ENCODE results near the gene C2orf49.

The C2orf49 gene

DNA sequence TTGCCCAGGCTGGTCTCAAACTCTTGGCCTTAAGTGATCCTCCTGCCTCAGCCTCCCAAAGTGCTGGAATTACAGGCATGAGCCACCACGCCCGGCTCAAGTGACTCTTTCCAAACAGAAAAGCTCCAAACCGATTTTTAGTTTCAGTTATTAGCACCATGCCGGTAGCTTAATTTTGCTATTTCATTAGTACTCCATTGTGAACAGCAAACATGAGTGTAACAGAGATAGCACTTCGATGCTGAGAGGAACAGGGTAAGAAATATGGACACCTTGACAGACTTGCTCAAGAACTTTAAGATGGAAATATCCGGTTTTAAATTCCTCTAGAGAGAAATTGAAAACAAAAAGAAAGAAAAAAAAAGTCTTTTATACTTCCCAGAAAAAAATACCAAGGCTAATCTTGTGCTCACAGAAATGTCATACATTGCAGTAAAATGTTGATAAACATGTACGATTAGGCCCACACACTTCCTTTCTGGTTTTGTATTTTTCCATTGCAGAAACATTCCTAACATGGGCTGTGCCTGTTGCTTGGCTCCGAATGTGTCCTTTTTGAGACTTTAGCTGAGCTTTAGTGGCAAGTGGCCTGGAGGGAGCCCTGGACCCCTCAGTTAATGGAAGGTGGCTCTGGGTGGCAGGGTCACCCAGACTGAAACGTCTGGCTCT lies 43.2 kb downstream of the C2orf49 start:
- H3K9ac ChIP-seq (ENCODE audit: low read length): no peak overlapping the region
- no peak overlapping the region for H2AFZ ChIP-seq (ENCODE audit: low read depth, low read length)
- H4K20me1 ChIP-seq (ENCODE audit: insufficient read depth, low read length): no peaks in the 10 kb centered on the region
- no peak for TF ChIP-seq EZH2phosphoT487 (IDR thresholded peaks at IDR 0.05; ENCODE audit: low read depth)
- TF ChIP-seq, protein P1, sequence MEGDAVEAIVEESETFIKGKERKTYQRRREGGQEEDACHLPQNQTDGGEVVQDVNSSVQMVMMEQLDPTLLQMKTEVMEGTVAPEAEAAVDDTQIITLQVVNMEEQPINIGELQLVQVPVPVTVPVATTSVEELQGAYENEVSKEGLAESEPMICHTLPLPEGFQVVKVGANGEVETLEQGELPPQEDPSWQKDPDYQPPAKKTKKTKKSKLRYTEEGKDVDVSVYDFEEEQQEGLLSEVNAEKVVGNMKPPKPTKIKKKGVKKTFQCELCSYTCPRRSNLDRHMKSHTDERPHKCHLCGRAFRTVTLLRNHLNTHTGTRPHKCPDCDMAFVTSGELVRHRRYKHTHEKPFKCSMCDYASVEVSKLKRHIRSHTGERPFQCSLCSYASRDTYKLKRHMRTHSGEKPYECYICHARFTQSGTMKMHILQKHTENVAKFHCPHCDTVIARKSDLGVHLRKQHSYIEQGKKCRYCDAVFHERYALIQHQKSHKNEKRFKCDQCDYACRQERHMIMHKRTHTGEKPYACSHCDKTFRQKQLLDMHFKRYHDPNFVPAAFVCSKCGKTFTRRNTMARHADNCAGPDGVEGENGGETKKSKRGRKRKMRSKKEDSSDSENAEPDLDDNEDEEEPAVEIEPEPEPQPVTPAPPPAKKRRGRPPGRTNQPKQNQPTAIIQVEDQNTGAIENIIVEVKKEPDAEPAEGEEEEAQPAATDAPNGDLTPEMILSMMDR (IDR thresholded peaks at IDR 0.05; ENCODE audit: low read depth, low read length): no peak
- peaks cover 8% of the 10 kb centered on the region for H3K4me1 ChIP-seq (ENCODE audit: low read length)
- H3K4me3 ChIP-seq (ENCODE audit: low read length): no peak overlapping the region
- H3K79me2 ChIP-seq (ENCODE audit: low read length): no peaks in the 10 kb centered on the region
- H3K9me3 ChIP-seq (ENCODE audit: insufficient read depth, low read length): no peaks in the 10 kb centered on the region
- H3K27ac ChIP-seq (ENCODE audit: low read length): no peak overlapping the region
- peaks cover 5% of the 10 kb centered on the region; the same call in 1 of the 2 replicates for H3K27me3 ChIP-seq (ENCODE audit: low read depth, low read length)
- no peak overlapping the region for H3K4me2 ChIP-seq (ENCODE audit: low read length)
- H3K36me3 ChIP-seq (replicated peaks; ENCODE audit: low read depth, low read length): no peaks in the 10 kb centered on the region

DNA sequence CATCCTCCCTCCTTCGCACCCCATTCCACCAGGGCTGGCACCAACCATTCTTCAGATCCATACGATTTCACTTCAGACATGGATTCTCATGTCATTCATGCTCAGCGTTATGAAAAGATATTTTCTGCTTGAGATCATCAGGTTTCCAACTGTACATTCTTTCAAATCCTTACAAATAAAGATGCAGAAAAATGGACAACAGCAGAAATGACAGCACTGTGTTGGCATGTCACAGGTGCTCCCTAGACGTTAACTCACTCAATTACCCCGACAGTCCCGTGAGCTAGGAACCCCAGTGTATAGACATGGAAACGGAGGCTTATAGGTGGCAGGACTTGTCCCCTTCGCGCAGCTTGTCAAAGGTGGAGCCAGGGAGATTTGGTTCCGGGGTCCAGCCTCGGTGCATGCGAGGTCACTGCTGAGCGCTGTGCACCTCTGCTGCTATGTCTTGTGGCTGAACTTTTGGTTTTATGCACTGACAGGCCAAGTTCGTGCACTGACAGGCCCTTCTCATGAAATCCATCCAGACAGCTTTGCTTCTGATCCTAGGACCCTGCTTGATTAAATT lies 43.8 kb downstream of the C2orf49 start:
- no peaks in the 10 kb centered on the region for H3K9me3 ChIP-seq (ENCODE audit: insufficient read depth, low read length)
- H3K4me2 ChIP-seq (ENCODE audit: low read length): no peak overlapping the region
- H2AFZ ChIP-seq (ENCODE audit: low read depth, low read length): no peak overlapping the region
- TF ChIP-seq, protein P1 (IDR thresholded peaks at IDR 0.05; ENCODE audit: low read depth, low read length): no peak
- no peak for TF ChIP-seq EZH2phosphoT487 (IDR thresholded peaks at IDR 0.05; ENCODE audit: low read depth)
- no peak overlapping the region for H3K4me3 ChIP-seq (ENCODE audit: low read length)
- H3K4me1 ChIP-seq (ENCODE audit: low read length): peaks cover 8% of the 10 kb centered on the region
- no peaks in the 10 kb centered on the region for H4K20me1 ChIP-seq (ENCODE audit: insufficient read depth, low read length)
- no peak overlapping the region for H3K27ac ChIP-seq (ENCODE audit: low read length)
- no peak overlapping the region for H3K9ac ChIP-seq (ENCODE audit: low read length)
- H3K36me3 ChIP-seq (replicated peaks; ENCODE audit: low read depth, low read length): no peaks in the 10 kb centered on the region
- H3K27me3 ChIP-seq (ENCODE audit: low read depth, low read length): peaks cover 5% of the 10 kb centered on the region; the same call in 1 of the 2 replicates
- no peaks in the 10 kb centered on the region for H3K79me2 ChIP-seq (ENCODE audit: low read length)

DNA sequence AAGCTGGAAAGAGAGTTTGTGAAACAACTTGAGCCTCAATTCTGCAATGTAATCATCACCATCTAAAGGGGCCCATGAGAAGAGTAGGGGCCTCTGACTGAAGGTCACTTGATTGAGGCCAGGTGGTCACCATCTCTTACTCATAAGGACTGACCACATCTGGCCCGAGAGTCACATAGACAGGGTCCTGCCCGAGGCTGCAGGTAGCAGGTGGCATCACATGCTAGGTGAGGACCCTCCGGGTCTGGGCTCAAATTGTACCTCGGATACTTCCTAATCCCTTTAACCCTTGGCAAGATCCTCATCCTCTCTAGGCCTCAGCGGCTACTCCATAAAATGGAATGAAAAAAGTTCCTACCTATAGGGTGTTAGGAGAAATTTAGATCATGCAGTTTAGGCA lies 44.8 kb downstream of the C2orf49 start:
- no peak overlapping the region for H3K27ac ChIP-seq (ENCODE audit: low read length)
- H3K4me2 ChIP-seq (ENCODE audit: low read length): no peak overlapping the region
- H3K36me3 ChIP-seq (replicated peaks; ENCODE audit: low read depth, low read length): no peaks in the 10 kb centered on the region
- TF ChIP-seq, protein P1 (IDR thresholded peaks at IDR 0.05; ENCODE audit: low read depth, low read length): no peak
- TF ChIP-seq EZH2phosphoT487 (IDR thresholded peaks at IDR 0.05; ENCODE audit: low read depth): no peak
- no peaks in the 10 kb centered on the region for H3K27me3 ChIP-seq (ENCODE audit: low read depth, low read length)
- H3K9ac ChIP-seq (ENCODE audit: low read length): no peak overlapping the region
- peaks cover 8% of the 10 kb centered on the region for H3K4me1 ChIP-seq (ENCODE audit: low read length)
- no peak overlapping the region for H2AFZ ChIP-seq (ENCODE audit: low read depth, low read length)
- H3K79me2 ChIP-seq (ENCODE audit: low read length): no peaks in the 10 kb centered on the region
- no peak overlapping the region for H3K4me3 ChIP-seq (ENCODE audit: low read length)
- H3K9me3 ChIP-seq (ENCODE audit: insufficient read depth, low read length): no peaks in the 10 kb centered on the region
- no peaks in the 10 kb centered on the region for H4K20me1 ChIP-seq (ENCODE audit: insufficient read depth, low read length)

DNA sequence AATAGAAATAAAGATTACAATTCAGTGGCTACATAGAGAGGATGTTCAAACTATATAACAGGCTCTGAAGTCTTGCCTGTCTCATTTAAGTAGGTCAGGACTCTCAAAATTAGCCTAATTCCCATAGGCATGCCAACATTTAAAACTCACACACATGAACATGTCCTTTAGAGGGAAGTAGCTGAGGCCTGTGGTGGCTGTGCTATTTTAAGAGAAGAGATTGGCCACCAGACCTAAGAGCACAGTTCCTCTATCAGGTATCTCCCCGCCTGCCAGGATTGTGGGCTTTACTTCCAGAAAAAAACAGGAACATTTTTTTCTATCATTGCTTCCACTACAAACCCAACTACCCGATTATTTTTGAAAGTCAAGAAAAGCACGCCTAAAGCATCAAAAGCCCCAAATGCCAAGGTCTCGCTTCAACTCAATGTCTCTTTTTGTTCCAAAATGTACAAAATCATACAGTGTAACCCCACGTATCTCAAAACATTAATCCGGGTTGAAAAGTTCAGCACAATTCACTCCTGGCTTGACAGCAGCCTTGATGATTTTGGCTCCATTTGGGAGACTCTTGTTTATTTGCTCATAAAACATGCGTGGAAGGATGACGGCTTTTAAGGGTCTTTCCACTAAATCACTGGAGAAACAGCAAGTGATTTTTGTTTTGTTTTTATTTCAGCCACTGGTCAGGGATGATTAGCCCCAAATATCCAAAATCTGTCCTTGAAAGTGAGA lies 46.3 kb downstream of the C2orf49 start:
- Histone ChIP-seq H3K4me1 (ENCODE audit: low read length) (peaks cover 8% of the 10 kb centered on the region), H3K4me2 (ENCODE audit: low read length) (no peak overlapping the region), H3K4me3 (ENCODE audit: low read length) (no peak overlapping the region), H3K36me3 (replicated peaks; ENCODE audit: low read depth, low read length) (no peaks in the 10 kb centered on the region), H3K9ac (ENCODE audit: low read length) (no peak overlapping the region), H4K20me1 (ENCODE audit: insufficient read depth, low read length) (no peaks in the 10 kb centered on the region), H3K27me3 (ENCODE audit: low read depth, low read length) (no peaks in the 10 kb centered on the region), H3K9me3 (ENCODE audit: insufficient read depth, low read length) (no peaks in the 10 kb centered on the region), H3K27ac (ENCODE audit: low read length) (no peak overlapping the region), H2AFZ (ENCODE audit: low read depth, low read length) (no peak overlapping the region), H3K79me2 (ENCODE audit: low read length) (no peaks in the 10 kb centered on the region)
- TF ChIP-seq EZH2phosphoT487 (IDR thresholded peaks at IDR 0.05; ENCODE audit: low read depth): no peak
- TF ChIP-seq, protein P1 (IDR thresholded peaks at IDR 0.05; ENCODE audit: low read depth, low read length): no peak
